ENCODE data around the gene SRCAP. TPM values are rescaled to one million over a fixed set of nuclear protein-coding genes. Genes with fewer than 3 reads are reported as not detected.
A peak's percentile ranks its signal among the peaks of the same experiment; 100 is the strongest.

The SRCAP gene
- total RNA-seq, 2 experiments from 2014 or later: 58.7 to 69.5 TPM

DNA sequence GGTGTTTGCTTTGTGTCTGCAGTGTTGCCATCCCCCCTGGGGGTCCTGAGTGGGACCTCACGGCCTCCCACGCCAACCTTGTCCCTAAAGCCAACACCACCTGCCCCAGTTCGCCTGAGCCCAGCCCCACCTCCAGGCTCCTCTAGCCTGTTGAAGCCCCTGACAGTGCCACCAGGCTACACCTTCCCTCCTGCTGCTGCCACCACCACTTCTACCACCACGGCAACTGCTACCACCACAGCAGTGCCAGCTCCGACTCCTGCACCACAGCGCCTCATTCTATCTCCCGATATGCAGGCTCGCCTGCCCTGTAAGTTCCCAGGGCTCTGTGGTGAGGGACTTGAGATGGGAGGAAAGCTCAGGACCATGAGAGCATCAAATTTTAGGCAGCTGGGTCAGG lies 22.2 kb downstream of the SRCAP start:
- POLR2A ChIA-PET: interaction anchor here (0.8 kb wide), 1 partner anchor 9 kb away, joined by 3 read pairs; no protein-coding TSS in a partner anchor

DNA sequence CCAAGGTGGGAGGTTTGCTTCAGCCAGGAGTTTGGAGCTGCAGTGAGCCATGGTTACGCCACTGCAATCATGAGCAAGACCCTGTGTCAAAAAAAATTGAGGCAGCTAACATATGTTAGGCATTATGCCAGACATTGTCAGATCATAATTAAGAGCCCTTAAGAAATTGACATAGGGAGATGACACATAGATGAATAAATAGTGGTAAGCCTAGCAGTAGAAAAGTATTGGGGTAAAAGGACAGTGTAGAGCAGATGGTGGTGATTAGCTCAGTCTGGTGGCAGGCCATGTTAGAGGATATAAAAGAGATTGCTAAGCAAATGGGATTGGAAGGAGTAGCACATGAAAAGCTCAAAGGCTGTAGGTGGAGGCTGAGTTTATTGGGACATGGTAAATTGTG lies 22.6 kb downstream of the SRCAP start:
- ATAC-seq (no peak), DNase-seq (no peak)
- Mint-ChIP-seq H3K4me3 (no peak overlapping the region), H3K27me3 (no peaks in the 10 kb centered on the region), H3K36me3 (ENCODE audit: low read depth) (peaks cover 68% of the 10 kb centered on the region), H3K4me1 (peaks cover 4% of the 10 kb centered on the region), H3K27ac (peak overlapping the region; percentile 17), H3K9me3 (ENCODE audit: low read depth) (no peaks in the 10 kb centered on the region)
- intact Hi-C loops (cut with DNase I, micrococcal nuclease): no loop called here
- ChIA-PET CTCF (no interaction called here), POLR2A (interaction anchor here (0.8 kb wide), 1 partner anchor 10 kb away, joined by 3 read pairs; no protein-coding TSS in a partner anchor)

More for the DNA sequence above, 22.2 kb downstream of the SRCAP start:
- no peak overlapping the region for H3K27ac Mint-ChIP-seq
- H3K4me3 Mint-ChIP-seq: no peak overlapping the region
- no peaks in the 10 kb centered on the region for H3K9me3 Mint-ChIP-seq (ENCODE audit: low read depth)
- peaks cover 8% of the 10 kb centered on the region for H3K4me1 Mint-ChIP-seq
- H3K36me3 Mint-ChIP-seq (ENCODE audit: low read depth): peaks cover 73% of the 10 kb centered on the region
- CTCF ChIA-PET: no interaction called here
- no peaks in the 10 kb centered on the region for H3K27me3 Mint-ChIP-seq
- intact Hi-C loops (cut with DNase I, micrococcal nuclease): no loop called here
- no peak for DNase-seq
- ATAC-seq: no peak

DNA sequence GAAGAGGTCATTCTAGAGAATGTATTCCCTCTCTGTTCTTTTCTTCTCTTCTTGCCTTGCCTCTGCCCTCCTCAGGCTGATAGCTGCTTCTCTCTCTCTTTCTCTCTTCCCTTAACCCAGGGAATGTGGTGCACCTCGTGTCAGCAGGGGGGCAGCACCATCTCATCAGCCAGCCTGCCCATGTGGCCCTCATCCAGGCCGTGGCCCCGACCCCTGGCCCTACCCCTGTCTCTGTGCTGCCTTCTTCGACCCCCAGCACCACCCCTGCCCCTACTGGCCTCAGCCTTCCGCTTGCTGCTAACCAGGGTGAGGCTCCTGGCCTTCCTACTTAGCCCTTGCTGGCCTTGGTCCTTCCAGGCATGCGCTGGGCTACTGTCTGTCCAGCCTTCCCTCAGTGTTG lies 23.5 kb downstream of the SRCAP start:
- Mint-ChIP-seq H3K27me3 (no peaks in the 10 kb centered on the region), H3K9me3 (ENCODE audit: low read depth) (no peaks in the 10 kb centered on the region), H3K27ac (no peak overlapping the region), H3K36me3 (ENCODE audit: low read depth) (peaks cover 67% of the 10 kb centered on the region), H3K4me3 (no peak overlapping the region), H3K4me1 (no peaks in the 10 kb centered on the region)
- no peak for ATAC-seq
- ChIA-PET CTCF (no interaction called here), POLR2A (no interaction called here)
- intact Hi-C loops (cut with DNase I, micrococcal nuclease): no loop called here
- DNase-seq: peak; percentile 15

DNA sequence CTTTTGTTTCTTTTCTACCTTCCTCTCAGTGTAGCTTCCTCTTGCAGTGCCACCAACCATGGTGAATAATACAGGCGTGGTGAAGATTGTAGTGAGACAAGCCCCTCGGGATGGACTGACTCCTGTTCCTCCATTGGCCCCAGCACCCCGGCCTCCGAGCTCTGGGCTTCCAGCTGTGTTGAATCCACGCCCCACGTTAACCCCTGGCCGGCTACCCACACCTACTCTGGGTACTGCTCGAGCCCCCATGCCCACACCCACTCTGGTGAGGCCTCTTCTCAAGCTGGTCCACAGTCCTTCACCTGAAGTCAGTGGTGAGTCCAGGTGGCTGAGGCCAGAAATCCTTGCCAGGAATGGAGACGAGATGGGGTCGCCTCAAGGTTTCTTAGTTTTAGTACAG lies 23.9 kb downstream of the SRCAP start:
- Mint-ChIP-seq H3K36me3 (ENCODE audit: low read depth) (peaks cover 71% of the 10 kb centered on the region), H3K27ac (no peak overlapping the region), H3K4me1 (no peaks in the 10 kb centered on the region), H3K27me3 (no peaks in the 10 kb centered on the region), H3K9me3 (ENCODE audit: low read depth) (no peaks in the 10 kb centered on the region), H3K4me3 (no peak overlapping the region)
- POLR2A ChIA-PET: no interaction called here
- DNase-seq (no peak), ATAC-seq (no peak)
- CTCF ChIA-PET: interaction anchor here (0.6 kb wide), 1 partner anchor 61 kb away, joined by 5 read pairs; no protein-coding TSS in a partner anchor
- intact Hi-C loops (cut with DNase I, micrococcal nuclease): no loop called here

DNA sequence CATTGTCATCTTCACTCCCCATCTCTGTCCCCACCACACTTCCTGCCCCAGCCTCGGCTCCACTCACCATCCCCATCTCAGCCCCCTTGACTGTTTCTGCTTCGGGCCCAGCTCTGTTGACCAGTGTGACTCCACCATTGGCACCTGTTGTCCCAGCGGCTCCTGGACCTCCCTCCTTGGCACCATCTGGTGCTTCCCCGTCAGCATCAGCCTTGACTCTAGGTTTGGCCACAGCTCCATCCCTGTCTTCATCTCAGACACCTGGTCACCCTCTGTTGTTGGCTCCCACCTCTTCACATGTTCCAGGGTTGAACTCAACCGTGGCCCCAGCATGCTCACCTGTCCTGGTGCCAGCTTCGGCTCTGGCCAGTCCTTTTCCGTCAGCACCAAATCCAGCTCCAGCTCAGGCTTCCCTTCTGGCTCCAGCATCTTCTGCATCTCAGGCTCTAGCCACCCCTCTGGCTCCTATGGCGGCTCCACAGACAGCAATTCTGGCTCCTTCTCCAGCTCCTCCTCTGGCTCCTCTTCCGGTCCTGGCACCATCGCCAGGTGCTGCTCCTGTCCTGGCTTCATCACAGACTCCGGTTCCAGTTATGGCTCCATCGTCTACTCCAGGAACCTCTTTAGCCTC lies 24.9 kb downstream of the SRCAP start:
- Mint-ChIP-seq H3K4me1 (no peaks in the 10 kb centered on the region), H3K27ac (no peak overlapping the region), H3K36me3 (ENCODE audit: low read depth) (peaks cover 74% of the 10 kb centered on the region), H3K9me3 (ENCODE audit: low read depth) (no peaks in the 10 kb centered on the region), H3K4me3 (no peak overlapping the region), H3K27me3 (no peaks in the 10 kb centered on the region)
- intact Hi-C loops (cut with DNase I, micrococcal nuclease): no loop called here
- DNase-seq (no peak), ATAC-seq (no peak)
- CTCF ChIA-PET: interaction anchor here (0.6 kb wide), 1 partner anchor 218 kb away, joined by 3 read pairs; no protein-coding TSS in a partner anchor
- POLR2A ChIA-PET: interaction anchor here (0.6 to 1.1 kb wide), 2 partner anchors 25 to 90 kb away, joined by 3 to 4 read pairs; partner anchors contain the start of gene SRCAP

DNA sequence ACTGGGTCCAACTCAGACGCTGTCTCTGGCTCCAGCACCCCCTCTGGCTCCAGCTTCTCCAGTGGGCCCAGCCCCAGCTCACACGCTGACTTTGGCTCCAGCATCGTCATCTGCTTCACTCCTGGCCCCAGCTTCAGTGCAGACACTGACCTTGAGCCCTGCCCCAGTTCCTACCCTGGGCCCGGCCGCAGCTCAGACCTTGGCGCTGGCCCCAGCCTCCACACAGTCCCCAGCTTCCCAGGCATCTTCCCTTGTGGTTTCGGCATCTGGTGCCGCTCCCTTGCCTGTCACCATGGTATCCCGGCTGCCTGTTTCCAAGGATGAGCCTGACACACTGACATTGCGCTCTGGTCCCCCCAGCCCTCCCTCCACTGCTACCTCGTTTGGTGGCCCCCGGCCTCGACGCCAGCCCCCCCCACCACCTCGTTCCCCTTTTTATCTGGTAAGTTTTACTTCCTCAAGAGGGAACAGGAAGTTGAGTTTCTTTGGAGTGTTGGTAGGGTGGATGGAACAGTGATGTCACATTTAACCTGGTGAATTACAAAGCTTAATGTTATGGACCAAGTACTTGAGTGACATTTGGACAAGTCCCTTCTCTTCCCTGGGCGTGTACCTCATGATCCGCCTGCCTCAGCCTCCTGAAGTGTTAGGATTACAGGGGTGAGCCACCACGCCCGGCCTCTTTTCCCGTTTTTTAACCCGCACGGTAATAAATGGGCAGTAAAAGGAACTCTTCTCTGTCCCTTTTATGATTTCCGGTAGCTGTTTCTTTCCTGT lies 25.9 kb downstream of the SRCAP start:
- no peaks in the 10 kb centered on the region for H3K4me1 Mint-ChIP-seq
- intact Hi-C loops (cut with DNase I, micrococcal nuclease): no loop called here
- ATAC-seq (no peak), DNase-seq (no peak)
- H3K27me3 Mint-ChIP-seq: no peaks in the 10 kb centered on the region
- H3K4me3 Mint-ChIP-seq: no peak overlapping the region
- ChIA-PET CTCF (interaction anchor here (1.0 kb wide), 1 partner anchor 9 kb away, joined by 3 read pairs; no protein-coding TSS in a partner anchor), POLR2A (no interaction called here)
- no peaks in the 10 kb centered on the region for H3K9me3 Mint-ChIP-seq (ENCODE audit: low read depth)
- peaks cover 80% of the 10 kb centered on the region for H3K36me3 Mint-ChIP-seq (ENCODE audit: low read depth)
- peak overlapping the region; percentile 20 for H3K27ac Mint-ChIP-seq

DNA sequence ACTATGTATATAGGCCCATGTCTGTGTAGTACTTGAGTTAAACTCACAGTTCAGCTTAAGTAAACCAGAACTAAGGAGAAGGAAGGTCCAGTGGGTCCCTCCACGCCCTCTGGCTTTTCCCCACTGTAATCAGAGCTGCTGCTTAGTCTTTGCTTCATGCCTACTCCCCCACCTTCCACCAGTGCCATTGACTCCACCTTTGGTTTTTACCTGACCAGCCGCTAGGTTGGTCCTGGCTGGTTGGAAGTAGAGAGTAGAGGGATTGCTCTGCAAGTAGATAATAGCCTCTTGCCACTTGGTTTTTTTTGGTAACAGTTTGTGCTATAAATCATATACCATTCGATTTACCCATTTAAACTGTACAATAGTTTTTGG lies 26.4 kb downstream of the SRCAP start:
- Mint-ChIP-seq H3K36me3 (ENCODE audit: low read depth) (peaks cover 79% of the 10 kb centered on the region), H3K4me3 (no peak overlapping the region), H3K4me1 (peaks cover 4% of the 10 kb centered on the region), H3K9me3 (ENCODE audit: low read depth) (no peaks in the 10 kb centered on the region), H3K27ac (no peak overlapping the region), H3K27me3 (no peaks in the 10 kb centered on the region)
- POLR2A ChIA-PET: no interaction called here
- CTCF ChIA-PET: no interaction called here
- intact Hi-C loops (cut with DNase I, micrococcal nuclease): no loop called here
- DNase-seq: no peak
- ATAC-seq: no peak

DNA sequence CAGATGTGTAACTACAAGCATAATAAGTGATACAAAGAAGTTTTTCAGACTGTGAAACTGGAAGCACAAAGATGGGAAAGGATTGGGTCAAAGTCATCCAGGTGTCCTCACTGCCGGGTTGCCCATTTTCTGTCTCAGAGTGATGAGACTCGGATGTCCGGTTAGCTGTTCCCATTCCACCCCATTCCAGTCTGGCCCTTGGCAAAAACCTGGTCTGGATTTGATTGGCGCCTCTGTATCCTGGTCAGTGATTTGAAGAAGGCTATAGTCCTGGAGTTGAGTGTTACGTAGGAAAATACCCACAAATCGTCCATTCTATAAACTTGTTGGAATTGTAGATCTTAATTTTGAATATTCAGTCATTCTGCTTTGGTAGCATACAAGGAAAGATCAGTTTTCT lies 29.4 kb downstream of the SRCAP start:
- no peaks in the 10 kb centered on the region for H3K27me3 Mint-ChIP-seq
- H3K4me3 Mint-ChIP-seq: no peak overlapping the region
- H3K4me1 Mint-ChIP-seq: peaks cover 8% of the 10 kb centered on the region
- intact Hi-C loops (cut with DNase I, micrococcal nuclease): no loop called here
- ChIA-PET POLR2A (interaction anchor here (0.6 kb wide), 1 partner anchor 34 kb away, joined by 4 read pairs; no protein-coding TSS in a partner anchor), CTCF (interaction anchor here (1.0 kb wide), 1 partner anchor 19 kb away, joined by 4 read pairs; no protein-coding TSS in a partner anchor)
- ATAC-seq (no peak), DNase-seq (no peak)
- H3K9me3 Mint-ChIP-seq (ENCODE audit: low read depth): no peaks in the 10 kb centered on the region
- no peak overlapping the region for H3K27ac Mint-ChIP-seq
- H3K36me3 Mint-ChIP-seq (ENCODE audit: low read depth): peaks cover 67% of the 10 kb centered on the region

DNA sequence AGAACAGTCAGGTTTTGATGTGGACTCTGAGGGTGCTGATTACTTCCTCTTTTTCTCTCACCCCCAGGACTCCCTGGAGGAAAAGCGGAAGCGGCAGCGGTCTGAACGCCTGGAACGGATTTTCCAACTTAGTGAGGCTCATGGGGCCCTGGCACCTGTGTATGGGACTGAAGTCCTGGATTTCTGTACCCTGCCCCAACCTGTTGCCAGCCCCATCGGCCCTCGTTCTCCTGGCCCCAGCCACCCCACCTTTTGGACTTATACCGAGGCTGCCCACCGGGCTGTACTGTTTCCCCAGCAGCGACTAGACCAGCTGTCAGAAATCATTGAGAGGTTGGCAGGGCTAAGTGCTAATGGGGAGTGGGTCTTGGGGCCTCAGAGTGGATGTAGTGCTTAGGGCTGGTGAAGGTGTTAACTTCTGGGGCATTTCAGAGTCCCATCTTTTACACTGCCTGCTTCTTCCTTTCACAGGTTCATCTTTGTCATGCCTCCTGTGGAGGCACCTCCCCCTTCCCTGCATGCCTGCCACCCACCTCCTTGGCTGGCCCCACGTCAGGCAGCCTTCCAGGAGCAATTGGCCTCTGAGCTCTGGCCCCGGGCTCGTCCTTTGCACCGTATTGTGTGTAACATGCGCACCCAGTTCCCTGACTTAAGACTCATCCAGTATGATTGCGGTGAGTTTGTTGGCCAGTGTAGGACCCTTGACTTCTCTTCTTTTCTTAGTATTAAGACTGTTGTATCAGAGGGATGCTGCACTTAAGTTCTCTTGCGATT lies 30.1 kb downstream of the SRCAP start:
- ChIA-PET CTCF (interaction anchor here (0.5 kb wide), 1 partner anchor 239 kb away, joined by 3 read pairs; no protein-coding TSS in a partner anchor), POLR2A (interaction anchor here (0.6 kb wide), 1 partner anchor 35 kb away, joined by 4 read pairs; no protein-coding TSS in a partner anchor)
- Mint-ChIP-seq H3K27ac (no peak overlapping the region), H3K4me1 (peaks cover 8% of the 10 kb centered on the region), H3K4me3 (no peak overlapping the region), H3K27me3 (no peaks in the 10 kb centered on the region), H3K36me3 (ENCODE audit: low read depth) (peaks cover 64% of the 10 kb centered on the region), H3K9me3 (ENCODE audit: low read depth) (no peaks in the 10 kb centered on the region)
- ATAC-seq (no peak), DNase-seq (no peak)
- intact Hi-C loops (cut with DNase I, micrococcal nuclease): no loop called here

DNA sequence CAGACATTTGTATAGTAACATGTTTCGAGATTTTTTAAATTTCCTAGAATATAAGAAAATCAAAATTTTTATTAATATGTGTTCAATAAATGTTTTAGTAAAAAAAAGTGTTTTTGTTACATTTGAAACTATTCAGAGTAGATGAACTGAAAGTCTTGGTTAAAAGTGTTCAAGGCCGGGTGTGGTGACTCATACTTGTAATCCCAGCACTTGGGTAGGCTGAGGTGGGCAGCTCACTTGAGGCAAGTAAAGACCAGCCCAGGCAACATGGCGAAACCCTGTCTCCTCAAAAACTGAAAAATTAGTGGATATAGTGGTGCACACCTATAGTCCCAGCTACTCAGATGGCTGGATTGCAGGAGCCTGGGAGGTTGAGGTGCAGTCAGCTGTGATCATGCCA lies 32.4 kb downstream of the SRCAP start:
- H3K36me3 Mint-ChIP-seq (ENCODE audit: low read depth): peaks cover 63% of the 10 kb centered on the region
- DNase-seq: no peak
- no peaks in the 10 kb centered on the region for H3K27me3 Mint-ChIP-seq
- H3K4me1 Mint-ChIP-seq: peaks cover 8% of the 10 kb centered on the region
- intact Hi-C loops (cut with DNase I, micrococcal nuclease): no loop called here
- ChIA-PET CTCF (interaction anchor here (0.6 to 1.0 kb wide), 2 partner anchors 38 to 283 kb away, joined by 3 read pairs; no protein-coding TSS in a partner anchor), POLR2A (interaction anchor here (0.6 to 1.1 kb wide), 3 partner anchors 9 to 211 kb away, joined by 3 read pairs; partner anchors contain the start of gene PHKG2)
- H3K27ac Mint-ChIP-seq: no peak overlapping the region
- no peak for ATAC-seq
- H3K4me3 Mint-ChIP-seq: no peak overlapping the region
- no peaks in the 10 kb centered on the region for H3K9me3 Mint-ChIP-seq (ENCODE audit: low read depth)

Data from activated CD4-positive, alpha-beta T cell treated with anti-CD3 and anti-CD28 coated beads for 36 hours (primary cell).